Measurements from ENCODE around the gene FBXO15. TPM values are rescaled to one million over a fixed set of nuclear protein-coding genes. Genes with fewer than 3 reads are reported as not detected.

The FBXO15 gene
- total and polyA plus RNA-seq, 4 donors: 2.6 to 9.7 (median 5.1) TPM

GRCh38 chr18:74139411-74139810 is 8.2 kb downstream of the FBXO15 start:
- Histone ChIP-seq H3K36me3 (ENCODE audit: control insufficient read depth in 4 of 4, insufficient read depth in 4 of 4, low read length in 4 of 4) (no peaks in the 10 kb centered on the region), H3K9me3 (ENCODE audit: control insufficient read depth in 4 of 4, insufficient read depth in 3 of 4, low read length in 3 of 4) (no peaks in the 10 kb centered on the region), H3K27me3 (ENCODE audit: control insufficient read depth in 3 of 3, insufficient read depth in 3 of 3, low read length in 2 of 3) (no peaks in the 10 kb centered on the region), H3K9ac (ENCODE audit: insufficient read depth in 1 of 2, low read length in 2 of 2) (no peak overlapping the region), H3K4me1 (ENCODE audit: control insufficient read depth in 5 of 5, insufficient read depth in 5 of 5, low read length in 5 of 5) (no peaks in the 10 kb centered on the region), H3K27ac (ENCODE audit: low read depth in 1 of 2, low read length in 1 of 2) (no peak overlapping the region), H3K4me3 (no peak overlapping the region)
- WGBS, 2 donors: 80 to 87% methylated on average over 2 of the region's 2 CpGs
- ATAC-seq (ENCODE audit: insufficient read depth, low FRiP score): no peak
- TF ChIP-seq CTCF (IDR thresholded peaks at IDR 0.05; ENCODE audit: control extremely low read depth, extremely low read depth): no peak
- DNase-seq: no peak

- Histone ChIP-seq H3K27ac (ENCODE audit: low read depth in 1 of 2, low read length in 1 of 2) (no peak overlapping the region), H3K9ac (ENCODE audit: insufficient read depth in 1 of 2, low read length in 2 of 2) (no peak overlapping the region), H3K36me3 (ENCODE audit: control insufficient read depth in 4 of 4, insufficient read depth in 4 of 4, low read length in 4 of 4) (no peaks in the 10 kb centered on the region), H3K9me3 (ENCODE audit: control insufficient read depth in 4 of 4, insufficient read depth in 3 of 4, low read length in 3 of 4) (no peaks in the 10 kb centered on the region), H3K4me3 (no peak overlapping the region), H3K27me3 (ENCODE audit: control insufficient read depth in 3 of 3, insufficient read depth in 3 of 3, low read length in 2 of 3) (no peaks in the 10 kb centered on the region), H3K4me1 (ENCODE audit: control insufficient read depth in 5 of 5, insufficient read depth in 5 of 5, low read length in 5 of 5) (no peaks in the 10 kb centered on the region)
- no peak for TF ChIP-seq CTCF (IDR thresholded peaks at IDR 0.05; ENCODE audit: control extremely low read depth, extremely low read depth)
- WGBS, 2 donors: 83 to 91% methylated on average over 12 of the region's 12 CpGs
- DNase-seq (no peak), ATAC-seq (ENCODE audit: insufficient read depth, low FRiP score) (no peak)
These were observed 9.6 kb downstream of the FBXO15 start for GRCh38 chr18:74137920-74138538.

- DNase-seq: no peak
- 81 to 89% methylated on average over 3 of the region's 3 CpGs for WGBS, 2 donors
- no peak overlapping the region for H3K9ac ChIP-seq (ENCODE audit: insufficient read depth in 1 of 2, low read length in 2 of 2)
- TF ChIP-seq CTCF (IDR thresholded peaks at IDR 0.05; ENCODE audit: control extremely low read depth, extremely low read depth): no peak
- H3K36me3 ChIP-seq (ENCODE audit: control insufficient read depth in 4 of 4, insufficient read depth in 4 of 4, low read length in 4 of 4): no peaks in the 10 kb centered on the region
- no peak overlapping the region for H3K27ac ChIP-seq (ENCODE audit: low read depth in 1 of 2, low read length in 1 of 2)
- H3K4me3 ChIP-seq: no peak overlapping the region
- no peaks in the 10 kb centered on the region for H3K9me3 ChIP-seq (ENCODE audit: control insufficient read depth in 4 of 4, insufficient read depth in 3 of 4, low read length in 3 of 4)
- no peak for ATAC-seq (ENCODE audit: insufficient read depth, low FRiP score)
- peaks cover 0 to 6% (median 0%) of the 10 kb centered on the region in 5 donors for H3K4me1 ChIP-seq (ENCODE audit: control insufficient read depth in 5 of 5, insufficient read depth in 5 of 5, low read length in 5 of 5)
- H3K27me3 ChIP-seq (ENCODE audit: control insufficient read depth in 3 of 3, insufficient read depth in 3 of 3, low read length in 2 of 3): peaks cover 0 to 2% (median 0%) of the 10 kb centered on the region in 3 donors
These were observed 15.4 kb downstream of the FBXO15 start for GRCh38 chr18:74132201-74132600.

GRCh38 chr18:74131124-74131523 is 16.5 kb downstream of the FBXO15 start:
- H3K4me1 ChIP-seq (ENCODE audit: control insufficient read depth in 5 of 5, insufficient read depth in 5 of 5, low read length in 5 of 5): peaks cover 0 to 12% (median 0%) of the 10 kb centered on the region in 5 donors
- no peak overlapping the region for H3K9ac ChIP-seq (ENCODE audit: insufficient read depth in 1 of 2, low read length in 2 of 2)
- no peak for TF ChIP-seq CTCF (IDR thresholded peaks at IDR 0.05; ENCODE audit: control extremely low read depth, extremely low read depth)
- peaks cover 0 to 2% (median 0%) of the 10 kb centered on the region in 3 donors for H3K27me3 ChIP-seq (ENCODE audit: control insufficient read depth in 3 of 3, insufficient read depth in 3 of 3, low read length in 2 of 3)
- no peaks in the 10 kb centered on the region for H3K9me3 ChIP-seq (ENCODE audit: control insufficient read depth in 4 of 4, insufficient read depth in 3 of 4, low read length in 3 of 4)
- no peaks in the 10 kb centered on the region for H3K36me3 ChIP-seq (ENCODE audit: control insufficient read depth in 4 of 4, insufficient read depth in 4 of 4, low read length in 4 of 4)
- DNase-seq (no peak), ATAC-seq (ENCODE audit: insufficient read depth, low FRiP score) (no peak)
- H3K27ac ChIP-seq (ENCODE audit: low read depth in 1 of 2, low read length in 1 of 2): no peak overlapping the region
- 89 to 93% methylated on average over 3 of the region's 3 CpGs for WGBS, 2 donors
- H3K4me3 ChIP-seq: no peak overlapping the region
